ENCODE measurements around the gene GALNT13. TPM values are rescaled to one million over a fixed set of nuclear protein-coding genes. Genes with fewer than 3 reads are reported as not detected.

GALNT13 gene
- total and polyA plus RNA-seq, 4 donors = not detected

DNA sequence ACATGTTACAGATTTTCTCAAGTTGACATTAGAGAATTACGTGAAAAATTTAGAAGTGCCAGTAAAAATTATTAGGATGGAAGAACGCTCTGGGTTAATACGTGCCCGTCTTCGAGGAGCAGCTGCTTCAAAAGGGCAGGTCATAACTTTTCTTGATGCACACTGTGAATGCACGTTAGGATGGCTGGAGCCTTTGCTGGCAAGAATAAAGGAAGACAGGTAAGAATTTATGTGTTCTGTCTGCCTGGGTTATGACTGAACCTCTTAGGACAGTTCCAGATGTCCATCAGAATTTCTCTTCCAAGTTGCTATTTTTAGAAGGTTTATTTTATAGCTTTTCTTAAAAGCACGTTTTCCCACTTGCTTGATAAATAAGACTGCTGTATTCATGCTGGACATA lies 371.0 kb downstream of the GALNT13 start:
- H3K27me3 ChIP-seq (ENCODE audit: control insufficient read depth in 4 of 4, insufficient read depth in 4 of 4, low read length in 3 of 4) = peaks cover 0 to 4% (median 0%) of the 10 kb centered on the region in 4 donors
- TF ChIP-seq FOXA1 (IDR thresholded peaks at IDR 0.05) = no peak
- no peak for TF ChIP-seq EGR1 (IDR thresholded peaks at IDR 0.05; ENCODE audit: low read depth in 2 of 2)
- TF ChIP-seq ZBTB33 (IDR thresholded peaks at IDR 0.05) = no peak
- TF ChIP-seq RXRA (IDR thresholded peaks at IDR 0.05) = no peak
- TF ChIP-seq NR2F2 (IDR thresholded peaks at IDR 0.05) = no peak
- TF ChIP-seq ATF3 (IDR thresholded peaks at IDR 0.05) = no peak
- TF ChIP-seq, protein P1, sequence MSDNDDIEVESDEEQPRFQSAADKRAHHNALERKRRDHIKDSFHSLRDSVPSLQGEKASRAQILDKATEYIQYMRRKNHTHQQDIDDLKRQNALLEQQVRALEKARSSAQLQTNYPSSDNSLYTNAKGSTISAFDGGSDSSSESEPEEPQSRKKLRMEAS (IDR thresholded peaks at IDR 0.05) = no peak
- no peak for TF ChIP-seq HNF4G (IDR thresholded peaks at IDR 0.05)
- no peak for TF ChIP-seq TAF1 (conservative IDR thresholded peaks at IDR 0.05)
- no peak for TF ChIP-seq SP1 (IDR thresholded peaks at IDR 0.05)
- TF ChIP-seq HNF4A (conservative IDR thresholded peaks at IDR 0.05) = no peak
- TF ChIP-seq FOXA2 (IDR thresholded peaks at IDR 0.05) = no peak
- TF ChIP-seq, protein P2, sequence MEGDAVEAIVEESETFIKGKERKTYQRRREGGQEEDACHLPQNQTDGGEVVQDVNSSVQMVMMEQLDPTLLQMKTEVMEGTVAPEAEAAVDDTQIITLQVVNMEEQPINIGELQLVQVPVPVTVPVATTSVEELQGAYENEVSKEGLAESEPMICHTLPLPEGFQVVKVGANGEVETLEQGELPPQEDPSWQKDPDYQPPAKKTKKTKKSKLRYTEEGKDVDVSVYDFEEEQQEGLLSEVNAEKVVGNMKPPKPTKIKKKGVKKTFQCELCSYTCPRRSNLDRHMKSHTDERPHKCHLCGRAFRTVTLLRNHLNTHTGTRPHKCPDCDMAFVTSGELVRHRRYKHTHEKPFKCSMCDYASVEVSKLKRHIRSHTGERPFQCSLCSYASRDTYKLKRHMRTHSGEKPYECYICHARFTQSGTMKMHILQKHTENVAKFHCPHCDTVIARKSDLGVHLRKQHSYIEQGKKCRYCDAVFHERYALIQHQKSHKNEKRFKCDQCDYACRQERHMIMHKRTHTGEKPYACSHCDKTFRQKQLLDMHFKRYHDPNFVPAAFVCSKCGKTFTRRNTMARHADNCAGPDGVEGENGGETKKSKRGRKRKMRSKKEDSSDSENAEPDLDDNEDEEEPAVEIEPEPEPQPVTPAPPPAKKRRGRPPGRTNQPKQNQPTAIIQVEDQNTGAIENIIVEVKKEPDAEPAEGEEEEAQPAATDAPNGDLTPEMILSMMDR (IDR thresholded peaks at IDR 0.05; ENCODE audit: low read depth, low read length, missing input control) = no peak
- no peak for TF ChIP-seq GABPA (IDR thresholded peaks at IDR 0.05 in 1 of 2, conservative IDR thresholded peaks at IDR 0.05 in 1 of 2)
- TF ChIP-seq YY1 (IDR thresholded peaks at IDR 0.05) = no peak
- no peak for TF ChIP-seq REST (IDR thresholded peaks at IDR 0.05)
- no peak for TF ChIP-seq JUND (IDR thresholded peaks at IDR 0.05)
- no peak for TF ChIP-seq RAD21 (IDR thresholded peaks at IDR 0.05)
- 73% methylated on average over 7 of the region's 7 CpGs for WGBS

More for the DNA sequence above, 371.0 kb downstream of the GALNT13 start:
- H3K36me3 ChIP-seq (ENCODE audit: control insufficient read depth in 4 of 4, insufficient read depth in 3 of 4, low read depth in 1 of 4, low read length in 3 of 4) = no peaks in the 10 kb centered on the region
- H3K9ac ChIP-seq (ENCODE audit: low read depth in 1 of 2, low read length in 2 of 2) = no peak overlapping the region
- no peaks in the 10 kb centered on the region for H3K9me3 ChIP-seq (ENCODE audit: control insufficient read depth in 4 of 4, low read length in 3 of 4)
- DNase-seq (ENCODE audit: low spot score) = no peak
- H3K27ac ChIP-seq (ENCODE audit: low read depth in 1 of 2, low read length in 2 of 2) = no peak overlapping the region
- H3K4me1 ChIP-seq (ENCODE audit: control insufficient read depth in 4 of 4, insufficient read depth in 4 of 4, low read length in 3 of 4) = no peaks in the 10 kb centered on the region
- no peak overlapping the region for H3K4me3 ChIP-seq (ENCODE audit: low read depth in 1 of 3, low read length in 3 of 3)

Measured in liver (tissue), 9 donors.